HG03439 (cell line): ENCODE measurements around the gene YPEL4.

Source experiments
- ATAC-seq: cut with Tn5 transposase; IDR thresholded peaks from one replicate; pipeline ENCODE4 v1.9.1; 2021; ENCODE audit warnings: mild to moderate bottlenecking, moderate library complexity; ENCODE audit not compliant: unreplicated experiment

Gene YPEL4

GRCh38 chr11:57596266-57596885 lies 53.3 kb downstream of the YPEL4 start:
- no peak for ATAC-seq
